Activated B cell treated with CpG ODN at 0.5 μM for 24 hours (primary cell): ENCODE measurements around the gene CTU2. TPM values are rescaled to one million over a fixed set of nuclear protein-coding genes. Genes with fewer than 3 reads are reported as not detected.
A peak's percentile ranks its signal among the peaks of the same experiment; 100 is the strongest.

Source experiments
- ATAC-seq: fragments of 200-7000 bp; cut with Tn5 transposase; one replicate; pipeline ENCODE4 v1.10.0; 2021; ENCODE audit warnings: low read depth, mild to moderate bottlenecking, moderate library complexity
- CTCF ChIA-PET: fragments of 350-600 bp; sonication (Branson Sonifier 250); formaldehyde crosslinking; loops from one replicate; lab custom pipeline; 2021; ENCODE audit warnings: antibody characterized with exemption; lab: Charles Lee
- POLR2A ChIA-PET: fragments of 350-600 bp; sonication (Branson Sonifier 250); formaldehyde crosslinking; loops from one replicate; lab custom pipeline; 2021; ENCODE audit warnings: antibody characterized with exemption; lab: Charles Lee
- DNase-seq: peaks from one replicate; pipeline ENCODE4 v3.0.0; 2022
- H3K27ac Mint-ChIP-seq: one replicate; pipeline ENCODE4 v1.8.0; 2020; ENCODE audit warnings: mixed read lengths
- H3K27me3 Mint-ChIP-seq: one replicate; pipeline ENCODE4 v1.8.0; 2021; ENCODE audit warnings: mixed read lengths
- H3K36me3 Mint-ChIP-seq: one replicate; pipeline ENCODE4 v1.8.0; 2021; ENCODE audit warnings: low read depth, mixed read lengths
- H3K4me1 Mint-ChIP-seq: one replicate; pipeline ENCODE4 v1.8.0; 2021; ENCODE audit warnings: mixed read lengths
- H3K4me3 Mint-ChIP-seq: one replicate; pipeline ENCODE4 v1.8.0; 2020; ENCODE audit warnings: mild to moderate bottlenecking, mixed read lengths
- H3K9me3 Mint-ChIP-seq: one replicate; pipeline ENCODE4 v1.8.0; 2020; ENCODE audit warnings: mixed read lengths
- intact Hi-C: fragments of 100-400 bp; cut with micrococcal nuclease; formaldehyde crosslinking; loops from one replicate; pipeline ENCODE4 v1.15.1; 2024
- total RNA-seq: library from RNA; stranded (reverse); gene quantifications from 2 replicates; pipeline ENCODE4 v1.2.3, GENCODE V29; 2022
- TF ChIP-seq, protein P1 (sequence below): fragments of 200-600 bp; IDR thresholded peaks from one replicate; pipeline ENCODE4 v1.8.0; 2022; ENCODE audit warnings: antibody characterized with exemption, mild to moderate bottlenecking

The CTU2 gene
- total RNA-seq, 1 donor from 2014 or later = 36.7 TPM

DNA sequence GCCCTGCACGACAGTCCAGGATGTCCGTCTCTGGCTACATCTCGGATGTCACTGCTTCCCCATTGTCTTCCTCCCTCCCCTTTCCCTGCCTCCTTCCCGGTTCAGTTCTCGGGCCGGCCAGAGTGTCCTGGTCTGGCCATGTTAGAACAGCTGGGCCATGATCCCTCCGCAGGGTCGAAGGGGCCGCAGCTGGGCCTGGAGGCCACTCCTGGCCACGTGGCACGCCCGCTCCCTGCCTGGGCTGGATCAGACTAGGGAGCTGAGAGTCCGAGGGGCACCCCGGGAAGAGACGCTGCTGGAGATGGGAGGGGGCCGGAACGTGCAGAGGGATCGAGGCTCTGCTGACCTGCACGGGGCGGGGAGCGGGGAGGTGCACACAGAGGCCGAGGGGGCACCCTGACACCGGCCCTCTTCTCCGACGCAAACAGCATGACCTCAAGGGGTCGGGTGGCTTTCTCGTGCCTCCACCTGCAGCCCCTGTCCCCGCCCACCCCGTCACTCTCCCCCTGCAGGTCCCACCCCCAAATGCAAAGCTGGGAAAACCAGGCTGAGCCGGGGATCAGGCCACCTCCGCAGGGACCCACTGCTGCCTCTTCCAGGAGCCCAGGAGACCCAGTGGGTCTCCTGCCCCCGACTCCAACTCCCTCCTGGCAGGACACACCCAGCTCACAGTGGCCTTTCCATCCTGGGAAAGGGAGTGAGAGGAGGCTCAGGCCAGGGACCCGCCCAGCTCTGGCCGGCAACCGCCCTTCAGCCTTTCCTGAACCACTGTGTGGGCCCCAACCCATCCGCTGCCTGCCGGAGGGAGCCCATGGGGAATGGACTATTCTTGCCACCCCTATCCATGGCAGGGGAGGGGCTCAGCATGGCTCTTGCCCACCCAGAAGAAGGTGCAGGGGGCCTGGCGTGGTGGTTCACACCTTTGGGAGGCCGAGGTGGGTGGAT, 38.5 kb downstream of the CTU2 start:
- POLR2A ChIA-PET = interaction anchor here (0.6 to 3.9 kb wide), 14 partner anchors 7 to 309 kb away, joined by 3 to 30 read pairs (median 5); partner anchors contain the start of gene APRT
- DNase-seq = no peak
- peaks cover 8% of the 10 kb centered on the region for H3K36me3 Mint-ChIP-seq
- no peak overlapping the region for H3K27ac Mint-ChIP-seq
- intact Hi-C loops = loop anchor here (1.0 to 2.0 kb wide), 6 partner anchors 8 to 472 kb away; partner anchors contain the start of genes GALNS, PIEZO1, TRAPPC2L and ZNF778
- ATAC-seq = no peak
- CTCF ChIA-PET = interaction anchor here (1.0 to 3.7 kb wide), 6 partner anchors 8 to 471 kb away, joined by 3 to 33 read pairs (median 4); partner anchors contain the start of genes GALNS, PIEZO1 and TRAPPC2L
- H3K4me3 Mint-ChIP-seq = peak overlapping the region; percentile 58
- TF ChIP-seq, protein P1, sequence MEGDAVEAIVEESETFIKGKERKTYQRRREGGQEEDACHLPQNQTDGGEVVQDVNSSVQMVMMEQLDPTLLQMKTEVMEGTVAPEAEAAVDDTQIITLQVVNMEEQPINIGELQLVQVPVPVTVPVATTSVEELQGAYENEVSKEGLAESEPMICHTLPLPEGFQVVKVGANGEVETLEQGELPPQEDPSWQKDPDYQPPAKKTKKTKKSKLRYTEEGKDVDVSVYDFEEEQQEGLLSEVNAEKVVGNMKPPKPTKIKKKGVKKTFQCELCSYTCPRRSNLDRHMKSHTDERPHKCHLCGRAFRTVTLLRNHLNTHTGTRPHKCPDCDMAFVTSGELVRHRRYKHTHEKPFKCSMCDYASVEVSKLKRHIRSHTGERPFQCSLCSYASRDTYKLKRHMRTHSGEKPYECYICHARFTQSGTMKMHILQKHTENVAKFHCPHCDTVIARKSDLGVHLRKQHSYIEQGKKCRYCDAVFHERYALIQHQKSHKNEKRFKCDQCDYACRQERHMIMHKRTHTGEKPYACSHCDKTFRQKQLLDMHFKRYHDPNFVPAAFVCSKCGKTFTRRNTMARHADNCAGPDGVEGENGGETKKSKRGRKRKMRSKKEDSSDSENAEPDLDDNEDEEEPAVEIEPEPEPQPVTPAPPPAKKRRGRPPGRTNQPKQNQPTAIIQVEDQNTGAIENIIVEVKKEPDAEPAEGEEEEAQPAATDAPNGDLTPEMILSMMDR = no peak
- H3K27me3 Mint-ChIP-seq = no peaks in the 10 kb centered on the region
- H3K9me3 Mint-ChIP-seq = no peaks in the 10 kb centered on the region
- H3K4me1 Mint-ChIP-seq = peaks cover 59% of the 10 kb centered on the region

DNA sequence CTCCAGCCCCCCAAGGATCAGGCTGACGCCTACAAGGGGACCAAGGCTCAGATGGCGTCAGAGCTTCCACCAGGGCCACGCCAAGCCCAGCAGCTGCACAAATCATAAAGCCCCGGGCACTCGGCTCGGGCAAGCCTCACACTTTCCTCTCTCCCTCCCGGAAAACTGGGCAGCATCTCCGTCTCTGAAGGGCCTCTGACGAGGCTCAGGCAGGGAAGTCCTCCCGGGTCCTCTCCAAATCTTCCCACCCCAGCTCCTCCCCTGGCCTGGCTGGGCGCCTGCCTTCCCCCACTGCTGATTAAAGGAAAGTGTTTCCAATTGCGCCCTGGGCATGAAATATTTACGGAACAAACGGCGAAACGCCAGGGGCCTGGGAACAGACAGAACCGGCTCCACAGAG, 40.2 kb downstream of the CTU2 start:
- ATAC-seq (no peak), DNase-seq (no peak)
- Mint-ChIP-seq H3K4me3 (no peak overlapping the region), H3K4me1 (peaks cover 64% of the 10 kb centered on the region), H3K27me3 (no peaks in the 10 kb centered on the region), H3K27ac (no peak overlapping the region), H3K9me3 (no peaks in the 10 kb centered on the region), H3K36me3 (peaks cover under 1% of the 10 kb centered on the region)
- intact Hi-C loops = no loop called here
- POLR2A ChIA-PET = interaction anchor here (1.0 to 3.9 kb wide), 10 partner anchors 8 to 111 kb away, joined by 3 to 30 read pairs (median 4); partner anchors contain the start of gene APRT
- TF ChIP-seq, protein P1 = no peak
- CTCF ChIA-PET = interaction anchor here (1.2 to 3.7 kb wide), 5 partner anchors 10 to 111 kb away, joined by 3 to 33 read pairs (median 5); partner anchors contain the start of genes GALNS, PIEZO1 and TRAPPC2L

DNA sequence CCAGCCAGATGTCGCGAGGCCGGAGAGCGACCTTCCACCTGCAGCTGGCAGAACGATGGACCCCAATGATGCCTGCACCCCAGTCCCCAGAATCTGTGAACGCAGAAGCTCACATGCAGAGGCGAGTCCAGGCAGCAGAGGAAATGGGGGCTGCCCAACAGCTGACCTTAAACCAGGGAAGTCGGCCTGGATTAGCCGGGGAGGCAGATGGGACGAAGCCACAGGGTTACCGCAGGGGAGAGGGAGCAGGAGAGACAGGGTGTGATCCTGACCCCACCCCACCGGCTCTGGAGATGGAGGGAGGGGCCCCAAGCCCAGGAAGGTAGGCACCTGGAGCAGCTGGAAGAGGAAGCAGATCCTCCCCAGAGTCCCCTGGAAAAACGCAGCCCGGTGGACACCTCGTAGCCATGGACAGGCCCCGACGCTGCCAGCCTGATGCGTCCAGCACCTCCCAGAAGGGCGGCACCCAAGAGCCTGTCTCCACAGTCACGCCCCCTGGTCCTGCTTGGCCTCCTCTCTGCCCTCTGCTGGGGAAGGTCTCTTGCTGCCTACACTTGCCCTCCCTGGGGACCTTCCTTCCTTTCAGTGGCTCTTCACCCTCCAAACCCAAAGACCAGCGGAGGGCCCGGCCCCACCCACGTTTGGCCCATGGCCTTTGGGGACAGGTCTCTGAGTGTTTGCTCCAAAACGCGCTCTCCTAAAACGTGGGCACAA, 41.4 kb downstream of the CTU2 start:
- TF ChIP-seq, protein P1 = no peak
- peaks cover 67% of the 10 kb centered on the region for H3K4me1 Mint-ChIP-seq
- ATAC-seq = peak; percentile 35
- no peak for DNase-seq
- H3K36me3 Mint-ChIP-seq = peaks cover 5% of the 10 kb centered on the region
- H3K27ac Mint-ChIP-seq = peak overlapping the region; percentile 46
- ChIA-PET CTCF (interaction anchor here (3.7 kb wide), 1 partner anchor 11 kb away, joined by 33 read pairs; no protein-coding TSS in a partner anchor), POLR2A (interaction anchor here (0.6 to 3.9 kb wide), 3 partner anchors 33 to 357 kb away, joined by 3 to 30 read pairs (median 3); no protein-coding TSS in a partner anchor)
- H3K4me3 Mint-ChIP-seq = no peak overlapping the region
- no peaks in the 10 kb centered on the region for H3K9me3 Mint-ChIP-seq
- intact Hi-C loops = no loop called here
- H3K27me3 Mint-ChIP-seq = no peaks in the 10 kb centered on the region

DNA sequence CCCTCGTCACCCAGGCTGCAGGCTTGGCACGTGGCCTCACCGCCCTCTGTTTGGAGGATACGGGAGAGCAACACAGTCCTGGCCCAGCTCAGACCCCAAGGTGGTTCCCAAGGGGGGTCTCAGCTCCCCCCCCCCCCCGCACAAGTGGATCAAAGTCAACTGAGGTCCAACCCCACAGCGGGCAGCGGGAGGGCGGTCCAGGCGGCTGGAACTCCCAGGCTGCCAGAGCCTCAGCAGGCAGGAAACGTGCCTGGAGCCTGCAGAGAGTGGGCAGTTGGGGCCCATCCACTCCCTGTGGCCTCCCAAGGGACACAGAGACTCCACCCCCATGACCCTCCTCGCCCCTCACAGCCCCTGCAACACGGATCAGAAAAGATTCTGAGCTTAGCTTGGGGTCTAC, 42.1 kb downstream of the CTU2 start:
- Mint-ChIP-seq H3K9me3 (no peaks in the 10 kb centered on the region), H3K27ac (peak overlapping the region; percentile 46), H3K4me3 (no peak overlapping the region), H3K4me1 (peaks cover 66% of the 10 kb centered on the region), H3K36me3 (peaks cover 5% of the 10 kb centered on the region), H3K27me3 (no peaks in the 10 kb centered on the region)
- intact Hi-C loops = no loop called here
- no peak for DNase-seq
- TF ChIP-seq, protein P1 = no peak
- ChIA-PET POLR2A (no interaction called here), CTCF (interaction anchor here (0.9 to 3.7 kb wide), 2 partner anchors 11 to 15 kb away, joined by 3 to 33 read pairs; no protein-coding TSS in a partner anchor)
- no peak for ATAC-seq
